ENCODE results near the gene LRRC28. TPM values are rescaled to one million over a fixed set of nuclear protein-coding genes. Genes with fewer than 3 reads are reported as not detected.

LRRC28 gene
- total RNA-seq, 1 donor from 2014 or later, result 22.9 TPM

DNA sequence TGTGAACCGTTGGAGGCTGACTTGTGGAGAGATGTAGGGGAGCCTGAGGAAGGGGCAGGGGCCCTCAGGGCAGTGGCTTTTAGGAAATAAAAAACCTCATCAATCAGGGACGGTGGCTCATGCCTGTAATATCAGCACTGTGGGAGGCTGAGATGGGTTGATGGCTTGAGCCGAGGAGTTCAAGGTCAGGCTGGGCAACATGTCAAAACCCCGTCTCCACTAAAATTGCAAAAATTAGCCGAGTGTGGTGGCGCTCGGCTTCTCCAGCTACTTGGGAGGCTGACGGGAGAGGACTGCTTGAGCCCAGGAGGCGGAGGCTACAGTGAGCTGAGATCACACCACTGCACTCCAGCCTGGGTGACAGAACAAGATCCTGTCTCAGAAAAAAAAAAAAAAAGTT is 9.5 kb upstream of the LRRC28 start:
- peaks cover 26% of the 10 kb centered on the region for H3K36me3 ChIP-seq

DNA sequence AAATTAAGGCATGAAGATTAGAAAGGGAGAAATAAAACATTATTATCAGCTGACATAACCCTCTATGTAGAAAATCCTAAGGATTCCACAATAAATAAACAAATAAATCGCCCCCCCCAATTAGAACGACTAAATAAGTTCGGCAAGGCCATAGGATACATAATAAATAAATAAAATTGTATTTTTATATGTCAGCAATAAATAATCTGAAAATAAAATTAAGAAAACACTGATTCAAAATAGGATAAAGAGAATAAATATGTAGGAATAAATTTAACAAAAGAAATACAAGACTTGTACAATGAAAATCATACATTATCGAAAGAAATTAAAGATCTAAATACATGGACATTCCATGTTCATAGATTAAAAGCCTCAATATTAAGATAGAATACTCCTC is 7.0 kb upstream of the LRRC28 start:
- TF ChIP-seq, protein P1, sequence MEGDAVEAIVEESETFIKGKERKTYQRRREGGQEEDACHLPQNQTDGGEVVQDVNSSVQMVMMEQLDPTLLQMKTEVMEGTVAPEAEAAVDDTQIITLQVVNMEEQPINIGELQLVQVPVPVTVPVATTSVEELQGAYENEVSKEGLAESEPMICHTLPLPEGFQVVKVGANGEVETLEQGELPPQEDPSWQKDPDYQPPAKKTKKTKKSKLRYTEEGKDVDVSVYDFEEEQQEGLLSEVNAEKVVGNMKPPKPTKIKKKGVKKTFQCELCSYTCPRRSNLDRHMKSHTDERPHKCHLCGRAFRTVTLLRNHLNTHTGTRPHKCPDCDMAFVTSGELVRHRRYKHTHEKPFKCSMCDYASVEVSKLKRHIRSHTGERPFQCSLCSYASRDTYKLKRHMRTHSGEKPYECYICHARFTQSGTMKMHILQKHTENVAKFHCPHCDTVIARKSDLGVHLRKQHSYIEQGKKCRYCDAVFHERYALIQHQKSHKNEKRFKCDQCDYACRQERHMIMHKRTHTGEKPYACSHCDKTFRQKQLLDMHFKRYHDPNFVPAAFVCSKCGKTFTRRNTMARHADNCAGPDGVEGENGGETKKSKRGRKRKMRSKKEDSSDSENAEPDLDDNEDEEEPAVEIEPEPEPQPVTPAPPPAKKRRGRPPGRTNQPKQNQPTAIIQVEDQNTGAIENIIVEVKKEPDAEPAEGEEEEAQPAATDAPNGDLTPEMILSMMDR (IDR thresholded peaks at IDR 0.05; ENCODE audit: borderline replicate concordance), result no peak
- H3K9me3 ChIP-seq (replicated peaks), result no peaks in the 10 kb centered on the region
- no peak for DNase-seq
- no peak overlapping the region for H3K4me3 ChIP-seq
- peaks cover 18% of the 10 kb centered on the region for H3K36me3 ChIP-seq
- H3K27ac ChIP-seq (replicated peaks), result no peak overlapping the region
- intact Hi-C loops (cut with micrococcal nuclease), result no loop called here
- peaks cover 29% of the 10 kb centered on the region for H3K4me1 ChIP-seq
- H3K27me3 ChIP-seq (ENCODE audit: low read depth), result no peaks in the 10 kb centered on the region

More for the DNA sequence above, 9.5 kb upstream of the LRRC28 start:
- no peaks in the 10 kb centered on the region for H3K9me3 ChIP-seq (replicated peaks)
- H3K4me3 ChIP-seq, result no peak overlapping the region
- H3K27me3 ChIP-seq (ENCODE audit: low read depth), result no peaks in the 10 kb centered on the region
- H3K4me1 ChIP-seq, result peaks cover 8% of the 10 kb centered on the region
- TF ChIP-seq, protein P1 (IDR thresholded peaks at IDR 0.05; ENCODE audit: borderline replicate concordance), result no peak
- intact Hi-C loops (cut with micrococcal nuclease), result no loop called here
- H3K27ac ChIP-seq (replicated peaks), result no peak overlapping the region
- no peak for DNase-seq

DNA sequence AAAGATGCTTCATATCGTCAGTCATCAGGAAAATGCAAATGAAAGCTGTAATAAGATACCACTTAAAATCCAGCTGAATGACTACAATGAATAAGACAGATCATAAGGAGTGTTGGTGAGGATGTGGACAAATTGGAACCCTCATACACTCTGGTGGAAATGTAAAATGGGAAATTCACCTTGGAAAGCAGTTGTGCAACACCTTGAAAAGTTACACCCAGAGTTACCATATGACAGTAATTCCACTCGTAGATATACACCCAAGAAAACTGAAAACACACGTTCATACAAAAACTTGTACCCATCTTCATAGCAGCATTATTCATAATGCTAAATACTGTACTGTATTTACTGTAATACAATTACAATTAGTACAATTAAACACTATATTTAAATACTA is 4.2 kb upstream of the LRRC28 start:
- no peak overlapping the region for H3K4me3 ChIP-seq
- H3K4me1 ChIP-seq, result peaks cover 49% of the 10 kb centered on the region
- TF ChIP-seq, protein P1 (IDR thresholded peaks at IDR 0.05; ENCODE audit: borderline replicate concordance), result no peak
- no peaks in the 10 kb centered on the region for H3K27me3 ChIP-seq (ENCODE audit: low read depth)
- H3K9me3 ChIP-seq (replicated peaks), result no peaks in the 10 kb centered on the region
- no peak overlapping the region for H3K27ac ChIP-seq (replicated peaks)
- H3K36me3 ChIP-seq, result no peaks in the 10 kb centered on the region
- DNase-seq, result no peak
- intact Hi-C loops (cut with micrococcal nuclease), result no loop called here

DNA sequence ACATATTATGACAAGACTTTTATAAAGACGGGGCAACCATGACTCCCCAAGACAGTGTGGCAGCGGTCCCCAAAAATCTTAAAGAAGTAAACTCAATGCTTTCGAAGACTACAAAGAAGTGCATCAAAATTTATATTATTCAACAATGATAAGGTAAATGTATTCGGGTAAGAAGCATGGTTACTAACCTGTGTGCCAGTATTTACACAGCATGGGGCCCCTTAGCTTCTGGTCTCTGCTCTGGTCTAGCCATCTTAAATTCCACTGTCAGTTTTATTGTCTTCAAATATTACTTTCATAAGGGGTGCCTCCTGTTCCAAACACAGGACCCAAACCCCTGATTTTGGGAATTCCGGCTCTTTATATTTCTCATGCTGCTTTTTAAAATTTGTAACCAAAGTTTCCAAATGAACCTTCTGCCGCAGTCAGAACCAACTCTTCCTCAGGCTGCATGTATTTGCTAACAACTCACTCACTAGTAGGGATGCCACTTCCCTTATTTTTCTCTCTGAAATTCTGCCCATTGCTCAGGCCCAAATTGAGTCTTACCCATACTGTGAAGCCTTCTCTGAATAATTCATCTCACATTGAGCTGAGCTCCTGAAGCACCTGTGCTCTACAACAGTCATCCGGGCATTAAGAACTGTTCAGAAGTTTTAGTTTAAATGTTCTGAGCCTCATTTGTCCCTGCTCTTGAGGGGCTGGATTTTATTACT is 3.1 kb upstream of the LRRC28 start:
- no peak for DNase-seq
- Histone ChIP-seq H3K27me3 (ENCODE audit: low read depth) (no peaks in the 10 kb centered on the region), H3K4me1 (peaks cover 56% of the 10 kb centered on the region), H3K36me3 (no peaks in the 10 kb centered on the region), H3K4me3 (peak overlapping the region; percentile 84), H3K27ac (replicated peaks) (no peak overlapping the region), H3K9me3 (replicated peaks) (no peaks in the 10 kb centered on the region)
- TF ChIP-seq, protein P1 (IDR thresholded peaks at IDR 0.05; ENCODE audit: borderline replicate concordance), result no peak
- intact Hi-C loops (cut with micrococcal nuclease), result no loop called here

DNA sequence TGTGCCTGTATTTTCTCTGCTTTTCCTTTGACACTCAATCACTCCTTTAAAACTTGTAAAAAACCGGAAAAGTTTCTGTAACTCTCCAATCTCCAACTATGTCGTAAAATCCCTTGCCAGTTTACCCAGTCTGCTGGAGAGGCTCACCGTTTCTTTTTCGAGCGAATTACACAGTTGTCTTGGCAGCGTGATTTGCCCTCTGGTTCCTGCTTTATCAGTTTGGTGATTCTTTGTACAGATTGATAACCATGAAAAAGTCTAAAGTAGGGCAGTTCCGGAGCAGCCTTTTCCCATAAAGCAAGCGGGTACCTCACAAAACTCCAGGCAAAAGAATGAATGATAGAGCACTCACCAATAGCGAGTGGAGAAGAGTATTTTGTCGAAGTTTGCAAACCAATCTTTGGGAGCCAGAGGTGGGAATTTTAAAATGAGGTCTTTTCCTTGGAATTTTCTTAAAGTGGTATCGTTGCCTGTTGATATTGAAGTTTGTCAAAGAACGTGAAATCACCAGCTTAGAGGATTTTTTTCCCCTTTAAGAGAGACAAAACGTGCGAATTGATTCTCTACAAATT is 1.9 kb upstream of the LRRC28 start, which contains the start of gene TTC23:
TTC23 (minus strand) TSS at position 312 of the 572 bp plus-strand sequence. CDS start 20,869 bp downstream, outside the sequence.
- H3K27ac ChIP-seq (replicated peaks), result peak within 1 kb of the TSS; percentile 95
- DNase-seq, result no peak
- H3K9me3 ChIP-seq (replicated peaks), result no peaks in the 10 kb centered on the region
- H3K4me1 ChIP-seq, result peaks cover 56% of the 10 kb centered on the region
- TF ChIP-seq, protein P1 (IDR thresholded peaks at IDR 0.05; ENCODE audit: borderline replicate concordance), result no peak
- no peaks in the 10 kb centered on the region for H3K36me3 ChIP-seq
- intact Hi-C loops (cut with micrococcal nuclease), result no loop called here
- peak within 1 kb of the TSS; percentile 84 for H3K4me3 ChIP-seq
- no peaks in the 10 kb centered on the region for H3K27me3 ChIP-seq (ENCODE audit: low read depth)

Data from left ventricle myocardium inferior (tissue), 1 donor.